Neural cell (in vitro differentiated cells): ENCODE data around the gene CAMK2N2. TPM values are rescaled to one million over a fixed set of nuclear protein-coding genes. Genes with fewer than 3 reads are reported as not detected.

Experiments
- H2AFZ ChIP-seq: fragments of 200-600, 300-800 bp; sonication (generic), shearing (Covaris generic); 2 replicates; pipeline ENCODE4 v1.6.0; 2014; ENCODE audit warnings: low read depth, mild to moderate bottlenecking, antibody characterized with exemption, low read length, moderate library complexity
- H3F3A ChIP-seq: fragments of 200-600 bp; shearing (Covaris generic); 2 replicates; pipeline ENCODE4 v1.6.1; 2016; ENCODE audit warnings: mild to moderate bottlenecking, moderate library complexity, mixed read lengths, antibody characterized with exemption, low read length; ENCODE audit not compliant: insufficient read depth, poor library complexity, severe bottlenecking
- H3K27ac ChIP-seq: fragments of 200-600, 300-800 bp; sonication (generic), shearing (Covaris generic); 2 replicates; pipeline ENCODE4 v1.5.1; 2014; ENCODE audit warnings: mild to moderate bottlenecking, low read length, moderate library complexity
- H3K27me3 ChIP-seq: fragments of 300-800, 200-600 bp; sonication (generic), shearing (Covaris generic); 2 replicates; pipeline ENCODE4 v1.6.0; 2014; ENCODE audit warnings: mild to moderate bottlenecking, low read depth, low read length, moderate library complexity; ENCODE audit not compliant: insufficient read depth
- H3K36me3 ChIP-seq: fragments of 300-800, 200-600 bp; sonication (generic), shearing (Covaris generic); 2 replicates; pipeline ENCODE4 v1.5.1; 2014; ENCODE audit warnings: mild to moderate bottlenecking, antibody characterized with exemption, low read length, moderate library complexity; ENCODE audit not compliant: insufficient read depth
- H3K4me2 ChIP-seq: fragments of 300-800, 200-600 bp; sonication (generic), shearing (Covaris generic); 2 replicates; pipeline ENCODE4 v1.6.0; 2014; ENCODE audit warnings: mild to moderate bottlenecking, low read length
- H3K4me3 ChIP-seq: fragments of 300-800, 200-600 bp; sonication (generic), shearing (Covaris generic); 2 replicates; pipeline ENCODE4 v1.5.1; 2014; ENCODE audit warnings: mild to moderate bottlenecking, low read length, moderate library complexity
- H3K79me2 ChIP-seq: fragments of 200-600 bp; shearing (Covaris generic); replicated peaks from 2 replicates; pipeline ENCODE4 v1.6.0; 2014; ENCODE audit warnings: mild to moderate bottlenecking, low read length, moderate library complexity; ENCODE audit not compliant: insufficient read depth
- H3K9ac ChIP-seq: fragments of 300-800, 200-600 bp; sonication (generic), shearing (Covaris generic); 2 replicates; pipeline ENCODE4 v1.6.1; 2016; ENCODE audit warnings: mild to moderate bottlenecking, low read length, mixed read lengths
- H3K9me2 ChIP-seq: fragments of 200-600 bp; shearing (Covaris generic); 2 replicates; pipeline ENCODE4 v1.6.1; 2016; ENCODE audit warnings: mild to moderate bottlenecking, low read length, mixed read lengths; ENCODE audit not compliant: insufficient read depth
- H3K9me3 ChIP-seq: fragments of 200-600, 300-800 bp; sonication (generic), shearing (Covaris generic); 2 replicates; pipeline ENCODE4 v1.6.1; 2016; ENCODE audit warnings: mild to moderate bottlenecking, mixed run types, low read length, moderate library complexity, mixed read lengths
- H4K20me1 ChIP-seq: fragments of 200-600 bp; shearing (Covaris generic); 2 replicates; pipeline ENCODE4 v1.6.1; 2016; ENCODE audit warnings: mild to moderate bottlenecking, mixed run types; ENCODE audit not compliant: insufficient read depth
- CTCF ChIP-seq: fragments of 450-650 bp; IDR thresholded peaks from 2 replicates; pipeline ENCODE4 v1.5.1; 2014; ENCODE audit warnings: antibody characterized with exemption, mild to moderate bottlenecking, moderate library complexity; ENCODE audit not compliant: poor library complexity, severe bottlenecking
- EP300 ChIP-seq: fragments of 450-650 bp; conservative IDR thresholded peaks from 2 replicates; pipeline ENCODE4 v1.6.1; 2014; ENCODE audit warnings: antibody characterized with exemption, mild to moderate bottlenecking, moderate library complexity; ENCODE audit not compliant: poor library complexity, severe bottlenecking
- EZH2 ChIP-seq: fragments of 200-600, 300-800 bp; shearing (Covaris generic), sonication (generic); IDR thresholded peaks from 2 replicates; pipeline ENCODE4 v1.6.1; 2014; ENCODE audit warnings: antibody characterized with exemption, low read length, borderline replicate concordance, mild to moderate bottlenecking; ENCODE audit not compliant: insufficient read depth, poor library complexity, severe bottlenecking
- MXI1 ChIP-seq: fragments of 450-650 bp; conservative IDR thresholded peaks from 2 replicates; pipeline ENCODE4 v1.6.1; 2014; ENCODE audit warnings: antibody characterized with exemption, mild to moderate bottlenecking; ENCODE audit not compliant: poor library complexity, severe bottlenecking
- POLR2AphosphoS5 ChIP-seq: IDR thresholded peaks from 2 replicates; pipeline ENCODE4 v1.6.1; 2012
- RAD21 ChIP-seq: fragments of 450-650 bp; conservative IDR thresholded peaks from 2 replicates; pipeline ENCODE4 v1.6.1; 2014; ENCODE audit warnings: antibody characterized with exemption, mild to moderate bottlenecking, moderate library complexity
- REST ChIP-seq: IDR thresholded peaks from 2 replicates; pipeline ENCODE4 v1.6.1; 2012; ENCODE audit warnings: borderline replicate concordance
- SMC3 ChIP-seq: fragments of 450-650 bp; conservative IDR thresholded peaks from 2 replicates; pipeline ENCODE4 v1.6.1; 2014; ENCODE audit warnings: antibody characterized with exemption, mild to moderate bottlenecking, moderate library complexity; ENCODE audit not compliant: poor library complexity
- TAF1 ChIP-seq: IDR thresholded peaks from 2 replicates; pipeline ENCODE4 v1.6.1; 2012; ENCODE audit warnings: low read depth
- polyA plus RNA-seq: library from polyadenylated mRNA; depleted of rRNA; stranded (reverse); fragments of >200 nt; gene quantifications from 2 replicates; pipeline ENCODE4 v1.2.3, GENCODE V29; 2014

Gene CAMK2N2
- polyA plus RNA-seq, 1 donor from 2014 or later, result 2.8 TPM

GRCh38 chr3:184255291-184256039, 5.9 kb downstream of the CAMK2N2 start:
- no peak overlapping the region for H3K9ac ChIP-seq
- peaks cover 19% of the 10 kb centered on the region for H3K27me3 ChIP-seq
- no peaks in the 10 kb centered on the region for H4K20me1 ChIP-seq
- no peaks in the 10 kb centered on the region for H3K9me3 ChIP-seq
- H3K9me2 ChIP-seq, result no peaks in the 10 kb centered on the region
- no peak overlapping the region for H3K27ac ChIP-seq
- TF ChIP-seq REST (no peak), EP300 (no peak), EZH2 (no peak), SMC3 (no peak), CTCF (no peak), POLR2AphosphoS5 (no peak), MXI1 (no peak), RAD21 (no peak)
- H3K4me3 ChIP-seq, result no peak overlapping the region
- H3K4me2 ChIP-seq, result no peak overlapping the region
- H3K36me3 ChIP-seq, result no peaks in the 10 kb centered on the region
- no peaks in the 10 kb centered on the region for H3F3A ChIP-seq
- H2AFZ ChIP-seq, result no peak overlapping the region
- no peaks in the 10 kb centered on the region for H3K79me2 ChIP-seq

- Histone ChIP-seq H3K27ac (peak overlapping the region; percentile 4), H2AFZ (peak overlapping the region; percentile 36), H3K36me3 (no peaks in the 10 kb centered on the region), H3K9me2 (no peaks in the 10 kb centered on the region), H3K79me2 (no peaks in the 10 kb centered on the region), H3K4me3 (peak overlapping the region; percentile 73), H3K4me2 (peak overlapping the region; percentile 12), H4K20me1 (no peaks in the 10 kb centered on the region), H3K9me3 (no peaks in the 10 kb centered on the region), H3K9ac (peak overlapping the region; percentile 47), H3F3A (no peaks in the 10 kb centered on the region), H3K27me3 (no peaks in the 10 kb centered on the region)
- TF ChIP-seq RAD21 (peak; percentile 44), EZH2 (no peak), POLR2AphosphoS5 (no peak), REST (no peak), TAF1 (no peak), SMC3 (peak; percentile 15), CTCF (peak; percentile 73), MXI1 (no peak), EP300 (no peak)
These were observed 11.1 kb downstream of the CAMK2N2 start for GRCh38 chr3:184250167-184250828.
